ENCODE data around the gene SMIM30. TPM values are rescaled to one million over a fixed set of nuclear protein-coding genes. Genes with fewer than 3 reads are reported as not detected.

SMIM30 gene
- total and polyA plus RNA-seq, 10 donors: 29.1 to 98.7 (median 64.7) TPM

DNA sequence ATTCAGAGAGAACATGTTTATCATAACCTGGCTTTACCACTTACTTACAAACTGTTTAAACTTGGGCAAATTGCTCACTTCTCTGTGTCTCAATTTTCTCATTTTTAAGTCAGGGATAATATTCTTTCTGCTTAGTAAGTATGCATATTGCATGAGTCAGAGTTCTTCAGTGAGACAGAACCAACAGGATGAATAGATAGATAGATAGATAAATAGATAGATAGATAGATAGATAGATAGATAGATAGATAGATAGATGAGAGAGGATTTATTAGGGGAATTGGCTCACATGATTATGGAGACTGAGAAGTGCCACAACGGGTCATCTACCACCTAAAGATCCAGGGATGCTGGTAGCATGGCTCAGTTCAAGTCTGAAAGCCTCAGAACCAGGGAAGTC is 15.7 kb upstream of the SMIM30 start:
- no peak for DNase-seq
- H3K36me3 ChIP-seq: no peaks in the 10 kb centered on the region
- H3K4me1 ChIP-seq: no peaks in the 10 kb centered on the region
- H3K9me3 ChIP-seq: no peaks in the 10 kb centered on the region
- TF ChIP-seq POLR2AphosphoS5 (IDR thresholded peaks at IDR 0.05) (no peak), POLR2A (IDR thresholded peaks at IDR 0.05) (no peak)
- TF ChIP-seq, protein P1, sequence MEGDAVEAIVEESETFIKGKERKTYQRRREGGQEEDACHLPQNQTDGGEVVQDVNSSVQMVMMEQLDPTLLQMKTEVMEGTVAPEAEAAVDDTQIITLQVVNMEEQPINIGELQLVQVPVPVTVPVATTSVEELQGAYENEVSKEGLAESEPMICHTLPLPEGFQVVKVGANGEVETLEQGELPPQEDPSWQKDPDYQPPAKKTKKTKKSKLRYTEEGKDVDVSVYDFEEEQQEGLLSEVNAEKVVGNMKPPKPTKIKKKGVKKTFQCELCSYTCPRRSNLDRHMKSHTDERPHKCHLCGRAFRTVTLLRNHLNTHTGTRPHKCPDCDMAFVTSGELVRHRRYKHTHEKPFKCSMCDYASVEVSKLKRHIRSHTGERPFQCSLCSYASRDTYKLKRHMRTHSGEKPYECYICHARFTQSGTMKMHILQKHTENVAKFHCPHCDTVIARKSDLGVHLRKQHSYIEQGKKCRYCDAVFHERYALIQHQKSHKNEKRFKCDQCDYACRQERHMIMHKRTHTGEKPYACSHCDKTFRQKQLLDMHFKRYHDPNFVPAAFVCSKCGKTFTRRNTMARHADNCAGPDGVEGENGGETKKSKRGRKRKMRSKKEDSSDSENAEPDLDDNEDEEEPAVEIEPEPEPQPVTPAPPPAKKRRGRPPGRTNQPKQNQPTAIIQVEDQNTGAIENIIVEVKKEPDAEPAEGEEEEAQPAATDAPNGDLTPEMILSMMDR (IDR thresholded peaks at IDR 0.05 in 8 of 11, conservative IDR thresholded peaks at IDR 0.05 in 3 of 11): no peak
- no peak overlapping the region for H3K27ac ChIP-seq
- H3K4me3 ChIP-seq: no peak overlapping the region
- 70 to 93% (median 85%) methylated on average over 1 of the region's 1 CpG for WGBS, 5 donors
- intact Hi-C loops (cut with DNase I; ENCODE audit: low total_unique reads): no loop called here
- no peaks in the 10 kb centered on the region for H3K27me3 ChIP-seq (replicated peaks in 1 of 7)

DNA sequence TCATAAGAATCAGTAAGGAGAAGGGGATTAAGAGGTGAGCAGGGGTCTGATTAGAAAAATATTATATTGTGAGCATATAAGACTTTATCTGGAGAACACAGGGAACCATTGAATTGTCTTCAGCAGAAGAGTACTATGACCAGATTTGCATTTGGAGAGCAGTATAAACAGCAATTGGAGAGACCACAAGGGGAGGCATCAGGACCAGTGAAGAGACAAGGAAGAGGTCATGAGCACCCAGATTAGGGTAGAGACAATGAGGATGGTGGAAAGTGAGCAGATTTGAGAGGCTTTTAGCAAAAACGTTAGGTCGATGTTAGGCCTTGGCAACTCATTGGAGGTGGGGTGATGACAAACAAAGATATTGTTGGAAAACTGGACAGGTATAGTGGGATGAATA is 13.0 kb upstream of the SMIM30 start:
- Histone ChIP-seq H3K27me3 (replicated peaks in 1 of 7) (no peaks in the 10 kb centered on the region), H3K36me3 (no peaks in the 10 kb centered on the region), H3K4me3 (no peak overlapping the region), H3K9me3 (no peaks in the 10 kb centered on the region), H3K4me1 (no peaks in the 10 kb centered on the region), H3K27ac (no peak overlapping the region)
- DNase-seq: no peak
- intact Hi-C loops (cut with DNase I; ENCODE audit: low total_unique reads): no loop called here
- no peak for TF ChIP-seq POLR2A (IDR thresholded peaks at IDR 0.05)
- TF ChIP-seq, protein P1 (IDR thresholded peaks at IDR 0.05 in 8 of 11, conservative IDR thresholded peaks at IDR 0.05 in 3 of 11): no peak
- no peak for TF ChIP-seq POLR2AphosphoS5 (IDR thresholded peaks at IDR 0.05)
- WGBS, 5 donors: 80 to 97% (median 88%) methylated on average over 2 of the region's 2 CpGs

DNA sequence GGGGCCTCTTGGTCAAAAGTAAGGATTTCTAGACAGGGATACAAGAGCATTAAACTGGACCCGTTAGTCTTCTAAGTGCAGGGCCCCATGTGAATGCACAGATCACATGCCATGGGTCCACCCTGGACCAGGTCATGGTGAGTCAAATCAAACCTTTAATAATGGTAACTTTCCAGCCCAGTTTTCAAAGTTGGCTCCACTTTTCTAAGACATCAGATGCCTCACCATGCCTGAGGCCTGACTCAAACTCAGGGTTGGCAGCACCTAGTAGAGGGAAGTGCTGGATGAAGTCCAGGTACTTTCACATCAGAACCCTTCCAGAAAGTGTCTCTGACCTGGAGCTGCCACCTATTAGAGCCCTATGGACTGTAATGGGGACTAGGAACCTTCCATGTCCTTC is 9.7 kb upstream of the SMIM30 start:
- no peaks in the 10 kb centered on the region for H3K4me1 ChIP-seq
- intact Hi-C loops (cut with DNase I; ENCODE audit: low total_unique reads): no loop called here
- no peaks in the 10 kb centered on the region for H3K36me3 ChIP-seq
- TF ChIP-seq POLR2A (IDR thresholded peaks at IDR 0.05): no peak
- TF ChIP-seq POLR2AphosphoS5 (IDR thresholded peaks at IDR 0.05): no peak
- TF ChIP-seq, protein P1 (IDR thresholded peaks at IDR 0.05 in 8 of 11, conservative IDR thresholded peaks at IDR 0.05 in 3 of 11): no peak
- H3K27ac ChIP-seq: no peak overlapping the region
- H3K4me3 ChIP-seq: no peak overlapping the region
- H3K27me3 ChIP-seq (replicated peaks in 1 of 7): no peaks in the 10 kb centered on the region
- DNase-seq: no peak
- 83 to 100% (median 97%) methylated on average over 1 of the region's 1 CpG for WGBS, 5 donors
- no peaks in the 10 kb centered on the region for H3K9me3 ChIP-seq

DNA sequence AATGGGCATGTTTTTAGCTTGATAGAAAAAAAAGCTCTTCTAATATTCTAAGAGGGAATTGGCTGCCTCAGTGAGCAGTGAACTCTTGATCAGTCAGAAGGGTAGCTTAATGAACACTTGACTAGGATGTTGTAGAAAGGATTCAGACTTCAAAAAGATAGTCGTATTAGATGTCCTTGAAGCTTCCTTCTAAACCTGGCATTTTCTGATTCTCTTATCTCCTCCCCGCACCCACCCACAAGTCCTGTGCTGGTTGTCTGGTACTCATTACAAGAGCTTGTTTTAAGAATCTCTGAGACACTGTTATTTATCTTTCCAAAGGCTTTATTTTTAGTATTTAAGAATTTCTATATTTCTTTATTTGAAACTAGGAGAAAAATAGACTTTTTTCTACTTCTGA is 7.4 kb upstream of the SMIM30 start:
- no peak for DNase-seq
- Histone ChIP-seq H3K27me3 (replicated peaks in 1 of 7) (no peaks in the 10 kb centered on the region), H3K27ac (no peak overlapping the region), H3K4me1 (no peaks in the 10 kb centered on the region), H3K36me3 (no peaks in the 10 kb centered on the region), H3K4me3 (no peak overlapping the region), H3K9me3 (no peaks in the 10 kb centered on the region)
- TF ChIP-seq POLR2AphosphoS5 (IDR thresholded peaks at IDR 0.05): no peak
- TF ChIP-seq, protein P1 (IDR thresholded peaks at IDR 0.05 in 8 of 11, conservative IDR thresholded peaks at IDR 0.05 in 3 of 11): no peak
- TF ChIP-seq POLR2A (IDR thresholded peaks at IDR 0.05): no peak
- intact Hi-C loops (cut with DNase I; ENCODE audit: low total_unique reads): no loop called here
- WGBS, 5 donors: 68 to 90% (median 81%) methylated on average over 2 of the region's 2 CpGs

All from spleen (tissue), 11 donors.